Tibial nerve (tissue), 4 donors: ENCODE measurements around the gene SIK2.

Experiments
- CTCF ChIP-seq, 5 experiments: fragments of 200-600 bp in 3 of 5; fragments of 450-650 bp in 2 of 5; sonication (generic) in 3 of 5; IDR thresholded peaks; one replicate each; pipeline ENCODE4 v1.5.1; 2016 to 2019; ENCODE audit warnings: antibody characterized with exemption in 5 of 5, mild to moderate bottlenecking in 3 of 5, moderate library complexity in 2 of 5
- EP300 ChIP-seq, 2 donors: sonication (generic); formaldehyde crosslinking; IDR thresholded peaks; one replicate each; pipeline ENCODE4 v1.6.1; 2017; ENCODE audit warnings: antibody characterized with exemption in 2 of 2, mild to moderate bottlenecking in 1 of 2
- POLR2A ChIP-seq, 2 donors: fragments of 450-650 bp; IDR thresholded peaks; one replicate each; pipeline ENCODE4 v1.6.1; 2017; ENCODE audit warnings: antibody characterized with exemption in 2 of 2, mild to moderate bottlenecking in 2 of 2, moderate library complexity in 2 of 2

- TF ChIP-seq POLR2A (IDR thresholded peaks at IDR 0.05) (no peak), CTCF (IDR thresholded peaks at IDR 0.05) (no peak), EP300 (IDR thresholded peaks at IDR 0.05) (no peak)
These were observed 61.6 kb downstream of the SIK2 start for GRCh38 chr11:111663820-111664219.
